ENCODE results near the gene EPHB1.
"Not testable (repeated sequence)": the region's sequence is repeated elsewhere in the genome, so short reads cannot be mapped to it uniquely, and the experiment has no call there.

Gene EPHB1

GRCh38 chr3:135232226-135232625 is 437.2 kb downstream of the EPHB1 start:
- no peak for DNase-seq

DNA sequence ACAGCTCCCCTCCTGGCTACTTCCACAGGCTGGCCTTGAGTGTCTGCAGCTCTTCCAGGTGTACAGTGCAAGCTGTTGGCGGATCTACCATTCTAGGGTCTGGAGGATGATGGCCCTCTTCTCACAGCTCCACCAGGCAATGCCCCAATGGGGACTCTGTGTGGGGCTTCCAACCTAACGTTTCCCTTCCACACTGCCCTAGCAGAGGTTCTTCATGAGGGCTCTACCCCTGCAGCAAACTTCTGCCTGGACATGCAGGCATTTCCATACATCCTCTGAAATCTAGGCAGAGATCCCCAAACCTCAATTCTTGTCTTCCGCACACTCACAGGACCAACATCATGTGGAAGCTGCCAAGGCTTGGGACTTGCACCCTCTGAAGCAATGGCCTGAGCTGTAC is 438.4 kb downstream of the EPHB1 start:
- DNase-seq = not testable (repeated sequence)

GRCh38 chr3:135235541-135235940 is 440.5 kb downstream of the EPHB1 start:
- no peak for DNase-seq

DNA sequence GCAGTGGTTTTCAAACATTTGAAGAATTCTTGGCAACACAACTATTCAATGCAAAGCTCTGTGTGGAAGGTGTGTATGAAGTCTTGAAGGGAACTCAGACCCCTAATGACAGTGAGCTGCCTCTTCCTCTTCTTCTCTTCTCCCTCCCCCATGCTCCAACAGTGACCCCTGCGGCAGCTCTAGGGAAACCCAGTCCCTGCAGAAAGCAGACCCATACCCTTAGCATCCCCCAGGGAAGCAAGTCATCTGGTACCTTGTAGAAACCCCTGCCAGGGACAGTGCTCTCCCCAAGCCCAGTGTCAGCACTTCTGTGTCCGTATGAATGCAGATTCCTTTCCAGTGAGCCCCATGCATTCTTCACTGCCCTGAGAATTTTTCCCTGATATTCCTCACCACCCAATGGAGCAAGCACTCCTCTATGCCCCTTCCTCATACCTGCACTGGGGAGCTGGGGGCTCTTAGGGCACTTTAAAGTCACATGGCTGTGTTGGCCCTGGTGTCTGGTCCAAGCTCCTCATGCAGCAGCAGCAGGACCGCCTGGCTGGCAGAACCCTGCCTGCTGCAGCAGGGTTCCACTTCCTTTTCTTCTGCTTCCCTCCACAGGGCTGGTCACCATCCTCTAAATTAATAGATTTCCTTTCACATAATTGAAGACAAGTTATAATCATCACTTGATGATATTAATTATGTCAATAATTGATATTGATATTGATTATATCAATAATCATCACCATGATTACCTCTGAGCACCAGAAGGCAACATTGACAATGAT is 442.5 kb downstream of the EPHB1 start:
- no peak for DNase-seq

DNA sequence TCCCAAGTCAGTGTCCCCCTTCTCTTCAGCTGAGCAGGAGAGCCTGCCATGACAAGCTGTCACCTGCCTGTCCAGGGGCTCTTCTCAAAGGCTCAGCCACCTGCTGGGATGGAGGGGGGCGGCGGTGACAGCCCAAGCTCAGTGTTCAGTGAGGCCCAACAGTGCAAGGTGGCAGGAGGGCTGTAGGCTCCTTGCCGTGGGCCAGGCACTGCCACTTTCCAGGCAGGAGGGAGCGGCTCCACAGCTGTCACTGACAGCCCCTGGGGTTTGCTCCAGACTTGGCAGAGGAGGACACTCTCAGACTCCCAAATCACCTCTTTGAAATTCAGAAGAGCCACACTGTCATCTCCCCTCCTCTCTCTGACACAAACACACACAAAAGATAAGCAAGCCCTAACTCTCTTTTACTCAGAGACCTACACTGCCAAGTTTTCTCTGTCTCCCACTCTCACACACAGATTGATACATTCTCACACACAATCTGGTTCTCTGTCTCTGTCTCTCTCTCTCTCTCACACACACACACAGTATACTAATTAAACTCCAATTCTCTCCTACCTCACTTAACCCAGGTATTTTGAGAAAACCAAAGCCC is 443.3 kb downstream of the EPHB1 start:
- no peak for DNase-seq

DNA sequence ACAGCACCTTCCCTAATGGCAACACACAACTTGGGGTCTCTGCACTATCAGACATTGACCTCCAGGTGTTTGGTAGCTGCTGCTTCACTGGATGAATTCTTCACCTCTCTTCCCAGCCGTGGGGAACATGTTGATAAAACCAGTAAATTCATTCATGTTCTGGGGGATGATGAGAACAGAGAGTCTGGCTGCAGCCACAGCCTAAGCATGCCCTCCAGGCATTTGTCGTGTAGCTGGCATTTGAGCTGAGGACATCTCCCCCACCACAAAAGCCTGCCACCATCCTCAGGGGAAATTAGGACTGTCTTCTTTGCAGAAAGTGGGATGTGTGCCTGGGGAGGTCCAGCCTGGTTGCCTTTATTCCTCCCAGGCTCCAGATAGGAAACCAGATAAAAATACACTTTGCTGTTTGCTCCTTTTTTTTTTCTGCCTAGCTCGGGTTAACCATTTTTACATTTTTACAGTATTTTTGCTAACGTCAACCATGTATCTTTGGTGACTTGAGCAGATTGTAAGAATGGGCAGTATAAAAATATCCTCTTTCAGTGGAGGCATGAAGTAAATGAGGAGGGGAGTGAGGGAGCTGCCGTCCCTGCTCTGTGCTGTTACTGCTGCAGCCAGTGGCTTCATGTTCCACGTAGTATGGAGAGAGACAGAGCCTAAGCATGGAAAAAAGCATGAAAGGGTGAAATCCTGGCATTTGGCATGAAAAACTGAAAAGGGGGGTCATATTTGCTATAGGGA is 444.0 kb downstream of the EPHB1 start:
- DNase-seq = no peak

- DNase-seq = no peak
These were observed 444.5 kb downstream of the EPHB1 start for GRCh38 chr3:135239615-135239884.

DNA sequence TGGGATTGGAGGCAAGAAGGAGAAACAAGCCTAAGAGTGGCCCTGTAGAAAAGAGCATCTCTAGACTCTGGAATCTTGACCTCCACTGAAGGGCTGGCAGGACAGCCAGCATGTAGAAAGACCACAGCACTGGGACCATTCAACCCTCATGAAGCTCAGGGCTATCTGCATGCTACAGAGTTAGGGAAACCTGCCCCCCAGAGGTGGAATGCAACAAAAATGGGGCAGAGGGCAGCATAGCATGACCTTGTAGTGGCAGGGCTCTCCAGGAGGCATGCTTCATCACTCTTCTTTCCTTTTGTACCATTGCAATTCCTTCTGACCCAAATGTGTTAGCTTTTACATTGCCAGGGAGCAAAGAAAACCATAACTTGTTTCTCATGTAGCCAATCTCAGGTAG is 445.4 kb downstream of the EPHB1 start:
- no peak for DNase-seq

GRCh38 chr3:135242285-135242684 is 447.2 kb downstream of the EPHB1 start:
- DNase-seq = no peak

DNA sequence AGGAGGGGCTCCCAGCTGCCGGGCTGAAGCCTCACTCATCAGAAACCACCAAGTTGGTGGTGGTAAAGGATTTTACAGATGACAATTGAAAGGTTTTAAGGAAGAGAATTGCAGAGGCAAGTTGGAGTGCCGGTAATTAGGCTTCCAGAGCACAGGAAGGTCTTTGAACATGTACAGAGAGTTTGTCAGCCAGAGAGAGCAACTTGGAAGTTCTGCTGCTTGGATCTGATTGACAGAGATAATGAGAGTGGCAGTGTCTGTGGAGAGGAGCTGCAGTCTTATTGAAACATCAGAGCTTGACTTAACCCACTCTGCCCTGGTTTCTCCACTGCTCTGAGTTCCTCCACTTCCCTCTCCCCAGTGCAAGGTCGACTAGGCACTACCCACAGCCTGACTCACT is 448.6 kb downstream of the EPHB1 start:
- DNase-seq = no peak

DNA sequence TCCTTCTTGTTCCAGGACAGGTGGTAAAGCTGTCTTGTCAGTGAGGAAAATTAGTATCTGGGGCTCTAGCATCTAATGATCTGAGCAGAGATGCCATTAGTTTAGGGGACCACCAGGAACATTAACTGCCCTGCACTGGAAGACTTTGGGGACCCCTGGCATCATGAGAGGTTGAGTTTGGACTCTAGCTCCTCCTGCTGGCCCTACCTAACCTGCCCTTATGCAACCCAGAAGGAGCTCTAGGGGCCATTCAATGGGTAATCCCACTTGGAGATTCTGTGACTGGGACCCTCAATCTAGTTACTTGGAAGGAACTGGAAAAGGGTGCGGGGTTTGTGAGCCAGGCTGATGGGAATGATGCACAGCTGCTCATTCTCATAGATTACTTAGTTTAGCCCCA is 451.0 kb downstream of the EPHB1 start:
- DNase-seq = no peak

GRCh38 chr3:135248213-135248612 is 453.2 kb downstream of the EPHB1 start:
- DNase-seq = no peak

DNA sequence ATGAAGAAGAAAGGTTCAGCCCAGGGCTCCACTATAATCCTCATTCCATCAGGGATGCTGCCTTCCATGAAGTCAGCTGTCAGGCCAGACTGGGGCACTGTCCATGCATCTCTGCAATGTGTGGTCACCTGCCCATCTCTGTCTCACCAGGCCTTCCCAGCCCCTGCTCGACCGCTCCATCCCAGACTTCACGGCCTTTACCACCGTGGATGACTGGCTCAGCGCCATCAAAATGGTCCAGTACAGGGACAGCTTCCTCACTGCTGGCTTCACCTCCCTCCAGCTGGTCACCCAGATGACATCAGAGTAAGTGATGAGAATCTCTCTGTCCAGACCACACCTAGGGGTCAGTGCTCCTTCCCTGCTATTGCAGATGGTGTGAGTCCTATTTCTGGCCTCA is 454.1 kb downstream of the EPHB1 start:
- no peak for DNase-seq

- no peak for DNase-seq
These were observed 463.9 kb downstream of the EPHB1 start for GRCh38 chr3:135258916-135259315.

GRCh38 chr3:135260025-135260424 is 465.0 kb downstream of the EPHB1 start:
- no peak for DNase-seq

- DNase-seq = no peak
These were observed 466.2 kb downstream of the EPHB1 start for GRCh38 chr3:135261214-135261775.

DNA sequence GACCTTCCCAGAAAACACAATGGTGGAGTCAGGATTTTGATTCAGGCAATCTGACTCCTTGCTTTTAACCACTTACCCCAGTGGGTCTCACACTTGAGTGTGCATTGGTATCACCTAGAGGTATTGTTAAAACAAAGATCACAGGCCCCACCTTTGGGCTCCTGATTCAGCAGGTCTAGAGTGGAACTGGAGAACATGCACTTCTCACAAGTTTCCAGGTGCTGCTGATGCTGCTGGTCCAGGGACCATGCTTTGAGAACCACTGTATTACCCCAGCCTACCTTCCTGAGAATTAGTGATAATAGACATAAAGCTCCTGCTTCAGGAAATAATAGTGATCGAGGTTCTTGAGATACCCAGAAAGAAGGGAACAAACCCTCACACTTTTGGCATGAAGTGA is 466.9 kb downstream of the EPHB1 start:
- DNase-seq = no peak

DNA sequence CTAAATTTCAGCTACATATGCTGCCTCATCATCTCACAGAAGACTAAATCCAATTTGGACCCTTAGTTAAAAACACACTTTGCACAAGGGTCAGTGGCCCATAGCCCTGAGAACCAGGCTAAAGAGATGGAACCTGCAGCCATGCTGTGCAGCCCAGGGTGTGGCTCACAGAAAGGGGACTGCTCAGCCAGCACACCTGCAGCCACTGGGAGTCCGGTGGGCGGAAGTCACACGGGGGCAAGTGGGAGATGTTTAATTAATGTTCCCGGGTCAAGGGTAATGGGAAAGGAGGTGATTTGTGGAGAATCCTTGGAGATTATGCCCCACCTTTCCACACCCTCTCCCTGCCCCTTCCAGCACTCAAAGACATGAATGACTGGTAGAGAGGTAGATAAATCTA is 467.4 kb downstream of the EPHB1 start:
- DNase-seq = no peak

DNA sequence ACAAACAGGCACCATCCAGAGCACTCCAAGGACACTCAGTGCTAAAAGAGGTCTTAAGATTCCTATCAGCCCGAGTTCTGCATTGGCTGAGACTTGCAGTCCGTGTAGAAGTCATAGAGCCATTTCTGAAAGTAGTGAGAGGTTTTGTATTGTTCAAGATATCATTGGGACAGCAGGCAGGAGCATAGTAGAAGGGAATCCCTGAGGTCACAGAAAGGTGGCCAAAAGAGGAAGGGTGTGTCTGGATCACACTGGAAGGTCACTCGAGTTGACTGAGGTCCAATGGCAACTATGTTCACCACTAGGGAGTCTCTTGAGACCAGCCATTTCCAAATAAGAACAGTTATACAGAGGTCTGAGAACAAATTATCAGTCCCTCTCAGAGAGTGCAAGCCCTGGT is 468.3 kb downstream of the EPHB1 start:
- DNase-seq = no peak

DNA sequence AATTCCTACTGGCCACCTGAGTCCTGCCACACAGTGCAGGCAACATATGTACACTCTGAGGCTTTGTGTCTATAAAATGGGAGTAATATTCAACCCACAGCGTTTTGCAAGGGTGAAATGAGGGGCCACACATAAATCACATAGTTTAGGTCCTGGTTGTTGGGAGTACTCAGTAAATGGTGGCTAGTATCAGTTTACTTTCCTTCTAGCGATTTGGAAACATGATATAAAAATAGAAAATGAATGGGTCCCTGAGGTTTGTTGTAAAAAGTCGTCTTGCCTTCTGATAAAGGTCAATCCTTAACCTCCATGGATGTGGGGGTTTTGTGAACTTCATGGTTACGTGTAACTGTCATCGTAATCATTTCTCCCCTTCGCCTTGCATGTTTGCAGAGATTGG is 472.4 kb downstream of the EPHB1 start:
- no peak for DNase-seq

DNA sequence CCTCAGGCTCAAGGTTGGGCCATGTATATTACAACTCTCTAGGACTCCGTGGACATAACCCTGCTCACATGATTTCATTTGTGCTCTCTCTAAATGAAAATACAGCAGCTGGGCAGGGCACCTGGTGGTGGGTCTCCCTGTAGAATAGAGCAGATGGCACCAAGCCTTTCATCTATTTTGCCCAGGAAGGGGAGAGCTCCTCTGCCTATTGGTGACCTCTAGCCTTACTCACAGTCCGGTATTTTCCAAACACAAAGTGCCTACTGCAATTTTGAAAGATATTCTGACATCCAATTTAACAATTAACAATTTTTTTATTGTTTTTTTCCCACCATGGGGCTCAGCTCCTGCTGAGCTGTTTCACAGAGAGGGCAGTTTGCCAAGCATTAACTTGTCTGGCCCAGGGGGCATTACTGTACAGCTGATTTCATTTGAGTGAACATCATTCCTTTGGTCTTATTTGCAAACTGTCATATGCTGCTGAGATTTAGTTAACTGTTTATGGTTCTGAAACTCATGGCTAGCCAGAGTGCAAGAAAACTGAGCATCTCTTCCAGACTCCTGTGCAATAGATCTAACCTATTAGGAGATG is 474.0 kb downstream of the EPHB1 start:
- DNase-seq = no peak

DNA sequence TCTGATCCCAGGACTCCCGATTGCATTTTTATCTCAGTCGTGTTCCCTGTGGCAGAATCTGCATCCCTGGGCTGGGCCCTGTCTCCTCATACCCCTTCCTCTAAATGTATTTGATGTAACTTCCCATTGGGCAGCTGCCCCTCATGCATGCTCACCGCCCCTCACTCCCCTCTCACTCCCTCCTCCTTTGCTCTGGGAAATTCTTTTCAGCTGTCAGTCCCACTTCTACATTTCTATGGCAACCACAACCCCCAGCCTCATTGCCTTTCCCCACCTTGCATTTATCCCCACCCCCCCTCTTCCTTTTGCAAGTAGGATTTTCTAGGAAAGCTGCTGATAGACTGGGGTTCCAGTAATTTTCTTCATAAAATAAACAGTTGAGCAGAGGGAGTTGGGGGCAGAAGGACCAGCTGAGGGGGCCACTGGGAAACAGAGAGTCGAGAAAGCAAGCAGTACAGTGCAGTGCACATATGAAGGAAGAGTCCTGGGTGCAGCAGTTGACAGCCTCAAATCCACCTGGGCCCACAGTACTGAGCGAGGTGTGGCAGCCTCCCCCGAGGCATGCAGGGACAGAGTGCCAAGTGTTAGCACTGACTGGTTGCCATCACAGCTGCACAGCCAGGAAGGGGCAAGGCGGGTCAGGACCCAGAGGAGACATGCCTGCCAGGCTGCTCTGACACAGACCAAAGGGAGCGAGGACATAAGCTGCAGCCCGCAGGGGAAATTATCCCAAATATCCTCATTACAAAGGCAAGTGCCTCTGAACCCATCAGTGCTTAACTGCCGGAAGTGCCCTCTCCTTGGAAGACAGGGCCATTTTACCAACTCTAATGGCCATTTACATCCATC is 476.3 kb downstream of the EPHB1 start:
- no peak for DNase-seq

Measured in NCI-H510A (cell line).